Left cardiac atrium (tissue), 4 donors: ENCODE data around the gene KIAA0232. TPM values are rescaled to one million over a fixed set of nuclear protein-coding genes. Genes with fewer than 3 reads are reported as not detected.
"Not testable (repeated sequence)": the region's sequence is repeated elsewhere in the genome, so short reads cannot be mapped to it uniquely, and the experiment has no call there.

Source experiments
- ATAC-seq, 2 donors: fragments of 200-7000 bp; cut with Tn5 transposase; one replicate each; pipeline ENCODE4 v1.9.1; 2020; ENCODE audit warnings: mild to moderate bottlenecking in 2 of 2, moderate library complexity in 2 of 2
- DNase-seq: peaks from one replicate; pipeline ENCODE4 v3.0.0-alpha.2; 2020
- intact Hi-C, 2 donors: fragments of 100-400 bp; cut with DNase I; formaldehyde crosslinking; loops; one replicate each; pipeline versions ENCODE4 v1.14.1 to v1.15.1; 2022 to 2023
- total RNA-seq, 2 donors: library from RNA; stranded (reverse); fragmentation: NEBNext Ultra II Directional; extraction: Animal tissue kit (Norgen Biotek cat#: 25700); gene quantifications; one replicate each; pipeline ENCODE4 v1.2.1, GENCODE V29; 2021
- donor health status: DM: no; HTN: yes; CAD: no.
- donor health status: DM: no; HTN: yes; CAD: no; lungs with severe emphysema.
- donor health status: DM: yes; HTN: yes; CAD: no.
- donor health status: Dilated cardiomyopathy.

KIAA0232 gene
- total RNA-seq, 2 donors from 2014 or later: 52.9 to 59.2 TPM

DNA sequence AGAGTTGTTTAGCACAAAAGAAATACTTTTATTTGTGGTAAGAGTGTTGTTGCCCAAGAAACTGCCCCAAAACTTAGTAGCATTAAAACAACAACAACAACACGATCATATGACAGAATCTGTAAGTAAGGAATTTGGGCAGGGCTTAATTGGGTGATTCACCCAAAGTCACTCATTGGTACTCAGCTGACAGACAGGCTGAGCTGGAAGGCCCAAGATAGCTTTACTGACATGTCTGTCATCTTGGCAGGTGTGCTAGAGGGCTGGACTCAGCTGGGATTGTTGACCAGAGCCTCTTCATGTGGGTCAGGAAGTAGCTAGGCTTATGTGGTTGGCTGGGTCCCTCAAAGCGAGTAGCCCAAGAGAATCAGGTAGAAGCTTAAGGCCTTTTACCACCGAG is 52.3 kb downstream of the KIAA0232 start:
- ATAC-seq: peak in 1 of 2 donors; percentile 82
- intact Hi-C loops: no loop called here
- DNase-seq: no peak

DNA sequence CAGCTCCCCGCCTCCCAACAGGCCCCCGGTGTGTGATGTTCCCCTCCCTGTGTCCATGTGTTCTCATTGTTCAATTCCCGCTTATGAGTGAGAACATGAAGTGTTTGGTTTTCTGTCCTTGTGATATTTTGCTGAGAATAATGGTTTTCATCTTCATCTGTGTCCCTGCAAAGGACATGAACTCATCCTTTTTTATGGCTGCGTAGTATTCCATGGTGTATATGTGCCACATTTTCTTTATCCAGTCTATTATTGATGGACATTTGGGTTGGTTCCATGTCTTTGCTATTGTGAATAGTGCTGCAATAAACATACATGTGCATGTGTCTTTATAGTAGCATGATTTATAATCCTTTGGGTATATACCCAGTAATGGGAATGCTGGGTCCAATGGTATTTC is 53.1 kb downstream of the KIAA0232 start:
- DNase-seq, ATAC-seq, intact Hi-C loops: not testable (repeated sequence)

DNA sequence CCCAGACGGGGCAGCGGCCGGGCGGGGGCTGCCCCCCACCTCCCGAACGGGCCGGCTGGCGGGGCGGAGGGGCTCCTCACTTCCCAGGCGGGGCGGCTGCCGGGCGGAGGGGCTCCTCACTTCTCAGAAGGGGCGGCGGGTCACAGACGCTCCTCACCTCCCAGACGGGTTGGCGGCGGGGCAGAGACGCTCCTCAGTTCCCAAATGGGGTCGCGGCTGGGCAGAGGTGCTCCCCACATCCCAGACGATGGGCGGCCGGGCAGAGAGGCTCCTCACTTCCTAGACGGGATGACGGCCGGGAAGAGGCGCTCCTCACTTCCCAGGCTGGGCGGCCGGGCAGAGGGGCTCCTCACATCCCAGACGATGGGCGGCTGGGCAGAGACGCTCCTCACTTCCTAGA is 54.6 kb downstream of the KIAA0232 start:
- ATAC-seq, DNase-seq, intact Hi-C loops: not testable (repeated sequence)

DNA sequence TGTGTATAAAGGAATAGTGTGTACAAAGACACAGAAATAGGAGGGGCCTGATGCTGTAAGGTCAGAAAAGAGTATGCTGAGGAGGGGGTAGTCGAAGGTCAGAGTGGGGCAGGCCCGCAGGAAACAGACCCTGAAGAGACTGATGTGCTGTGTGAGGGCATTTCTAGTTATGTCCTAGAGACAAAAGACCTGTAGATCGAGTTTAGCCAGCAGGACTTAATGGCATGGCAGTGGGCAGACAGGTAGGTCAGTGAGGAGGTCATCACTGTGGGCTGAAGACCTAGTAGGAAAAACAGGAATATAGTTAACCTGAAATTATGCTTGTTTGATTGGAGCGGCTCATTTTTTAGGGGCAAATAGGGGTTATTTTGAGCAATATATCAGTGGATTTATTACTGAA is 57.1 kb downstream of the KIAA0232 start:
- intact Hi-C loops: no loop called here
- ATAC-seq (peak in 1 of 2 donors; percentile 8), DNase-seq (no peak)

DNA sequence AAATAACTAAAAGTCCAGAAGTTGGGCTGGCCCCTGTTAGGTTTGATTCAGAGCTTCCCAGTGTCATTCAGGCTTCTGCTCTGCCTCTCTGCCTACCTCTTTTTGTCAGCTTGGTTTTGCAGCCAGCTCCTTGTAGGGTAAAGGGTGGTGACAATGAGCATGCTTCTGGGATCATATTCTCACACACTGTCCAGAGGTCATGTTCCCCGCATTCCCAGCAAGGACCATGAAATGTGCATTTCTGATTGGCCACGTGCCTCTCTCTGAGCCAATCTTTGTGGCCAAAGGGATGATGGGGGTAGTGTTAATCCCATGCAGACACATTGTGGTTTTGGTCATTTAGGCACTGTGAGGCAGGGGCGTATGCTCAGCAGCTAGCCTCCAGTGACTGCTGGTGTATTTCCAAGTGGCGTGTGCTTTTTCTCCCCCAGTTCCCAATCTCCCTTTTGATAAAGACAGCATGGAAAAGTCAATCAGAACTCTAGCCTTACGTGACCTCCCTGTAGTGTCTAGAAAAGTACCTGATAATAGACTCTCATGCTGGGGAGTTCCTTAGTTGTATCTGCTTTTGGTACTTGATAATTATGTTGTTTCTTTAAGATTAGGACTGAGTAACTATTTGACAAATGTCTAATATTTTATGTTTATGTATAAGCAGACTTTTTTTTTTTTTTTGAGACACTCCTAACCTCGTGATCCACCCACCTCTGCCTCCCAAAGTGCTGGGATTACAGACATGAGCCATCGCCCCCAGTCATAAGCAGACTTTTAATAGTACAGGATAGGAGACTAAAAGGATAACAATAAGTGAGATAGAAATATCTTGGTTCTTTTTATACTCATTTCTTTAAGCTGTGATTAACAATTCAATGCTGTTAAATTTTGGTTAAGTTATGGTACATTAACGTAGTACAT is 57.8 kb downstream of the KIAA0232 start:
- intact Hi-C loops: no loop called here
- DNase-seq (peak; percentile 34), ATAC-seq (peak; percentile 84 to 96)

DNA sequence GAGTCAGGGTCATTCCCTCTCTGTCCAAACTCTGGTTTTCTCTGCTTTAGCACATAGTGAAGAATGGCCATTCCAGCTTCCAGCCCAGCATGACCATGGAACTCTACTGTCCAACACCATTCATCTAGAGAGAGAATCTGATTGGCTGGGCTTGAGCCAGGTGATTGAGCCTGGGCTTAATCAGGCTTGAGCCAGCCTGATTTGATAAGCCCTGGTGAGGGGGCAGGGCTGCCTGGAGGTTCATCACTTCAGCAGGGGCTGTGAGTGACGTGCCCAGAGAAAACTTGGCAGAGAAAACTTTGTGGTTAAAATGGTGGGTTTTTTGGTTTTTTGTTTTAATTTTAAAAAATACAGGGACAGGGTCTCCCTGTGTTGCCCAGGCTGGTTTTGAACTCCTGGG is 62.5 kb downstream of the KIAA0232 start:
- DNase-seq: no peak
- ATAC-seq: no peak
- intact Hi-C loops: no loop called here

DNA sequence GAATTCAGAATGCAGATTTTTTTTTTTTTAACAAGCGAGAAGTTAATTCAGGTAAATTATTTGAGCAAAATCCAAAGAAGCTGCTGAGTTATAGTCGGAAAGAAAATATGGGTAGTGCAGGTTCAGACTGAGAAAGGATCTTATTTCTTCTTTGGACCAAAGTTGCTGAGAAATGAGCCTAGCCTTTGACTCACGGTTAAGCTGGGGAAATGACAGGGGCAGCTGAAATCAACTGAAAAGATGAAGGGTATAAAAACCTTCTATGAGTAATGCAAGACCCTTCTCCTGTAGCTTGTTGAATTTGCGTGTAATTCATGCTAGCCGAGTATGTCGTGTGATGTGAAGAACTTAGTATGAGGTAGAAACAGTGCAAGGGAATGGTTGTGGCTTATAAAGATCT is 63.0 kb downstream of the KIAA0232 start:
- DNase-seq (no peak), ATAC-seq (no peak)
- intact Hi-C loops: no loop called here

DNA sequence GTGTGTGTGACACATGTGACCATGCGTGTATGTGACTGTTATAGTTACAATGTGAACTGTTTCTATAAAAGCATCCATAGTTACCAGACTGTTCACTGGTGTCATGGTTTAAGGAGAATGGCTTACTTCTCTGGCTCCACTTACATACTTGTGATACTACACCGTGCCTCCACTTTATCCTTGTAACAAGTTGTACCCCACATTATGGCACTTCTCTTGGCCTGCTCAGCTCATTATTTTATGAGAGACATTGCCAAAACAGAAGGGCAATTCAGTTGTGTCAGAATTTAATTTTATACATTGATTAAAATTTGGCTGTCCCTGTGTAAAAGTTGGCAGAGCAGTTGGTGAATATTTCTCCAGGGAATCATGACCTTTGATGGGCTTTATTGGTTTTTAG is 64.7 kb downstream of the KIAA0232 start:
- ATAC-seq: no peak
- intact Hi-C loops: no loop called here
- no peak for DNase-seq

DNA sequence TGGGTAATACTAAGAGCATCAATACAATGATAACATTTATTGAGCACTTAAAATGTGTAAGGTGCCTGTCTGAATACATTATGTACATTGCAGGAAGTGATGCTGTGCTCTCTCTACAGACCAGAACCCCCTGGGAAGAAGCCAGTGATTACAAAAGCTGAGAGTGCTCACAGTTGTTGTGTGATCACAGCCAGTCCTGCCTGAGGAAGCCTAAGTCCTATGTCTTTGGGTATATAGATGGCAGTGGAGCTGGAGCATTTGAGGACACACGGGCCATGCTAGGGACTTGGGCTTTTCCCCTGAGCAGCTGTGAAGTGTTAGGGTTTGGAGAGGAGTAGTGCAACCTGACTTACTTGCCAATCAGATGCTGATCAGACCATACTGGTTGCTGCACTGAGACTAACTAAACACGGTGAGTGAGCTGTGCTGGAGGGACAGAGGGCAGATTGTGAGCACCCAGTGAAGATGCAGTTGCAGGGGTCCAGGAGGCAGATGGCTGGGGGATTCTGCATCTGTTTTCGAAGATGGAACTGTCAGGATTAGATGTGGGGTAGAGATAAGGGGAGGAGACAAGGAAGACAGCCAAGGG is 66.3 kb downstream of the KIAA0232 start:
- DNase-seq (no peak), ATAC-seq (peak; percentile 15 to 34)
- intact Hi-C loops: no loop called here

DNA sequence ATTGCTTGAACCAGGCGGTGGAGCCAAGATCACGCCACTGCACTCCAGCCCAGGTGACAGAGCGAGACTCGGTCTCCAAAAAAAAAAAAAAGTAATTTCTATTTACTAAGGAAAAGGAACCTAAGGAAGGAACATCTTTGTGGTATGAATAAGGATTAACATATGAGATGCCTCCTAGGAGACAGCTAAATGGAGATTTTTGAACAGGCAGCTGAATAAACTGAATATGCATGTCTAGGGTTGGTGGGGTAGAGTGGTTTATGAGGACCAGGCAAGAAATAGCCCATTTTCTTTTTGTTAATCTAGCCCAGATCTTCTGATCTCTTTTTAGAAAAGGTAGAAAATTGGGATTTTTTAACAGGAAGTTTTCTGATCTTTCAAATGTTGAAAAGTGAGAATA is 67.2 kb downstream of the KIAA0232 start:
- ATAC-seq (no peak), DNase-seq (no peak)
- intact Hi-C loops: no loop called here

DNA sequence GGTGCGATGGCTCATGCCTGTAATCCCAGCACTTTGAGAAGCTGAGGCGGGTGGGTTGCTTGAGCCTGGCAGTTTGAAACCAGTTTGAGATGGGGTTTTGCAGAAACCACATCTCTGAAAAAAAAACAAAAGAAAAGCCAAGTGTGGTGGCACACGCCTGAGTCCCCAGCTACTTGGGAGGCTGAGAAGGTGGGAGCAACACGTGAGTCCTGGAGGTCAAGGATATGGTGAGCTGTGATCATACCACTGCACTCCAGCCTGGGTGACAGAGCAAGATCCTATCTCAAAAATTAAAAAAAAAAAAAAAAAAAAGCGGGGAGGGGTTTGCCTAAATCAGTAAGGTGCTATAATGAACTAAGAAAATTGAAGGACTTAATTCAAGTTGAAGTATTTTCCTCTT is 68.9 kb downstream of the KIAA0232 start:
- ATAC-seq (no peak), DNase-seq (no peak)
- intact Hi-C loops: no loop called here

DNA sequence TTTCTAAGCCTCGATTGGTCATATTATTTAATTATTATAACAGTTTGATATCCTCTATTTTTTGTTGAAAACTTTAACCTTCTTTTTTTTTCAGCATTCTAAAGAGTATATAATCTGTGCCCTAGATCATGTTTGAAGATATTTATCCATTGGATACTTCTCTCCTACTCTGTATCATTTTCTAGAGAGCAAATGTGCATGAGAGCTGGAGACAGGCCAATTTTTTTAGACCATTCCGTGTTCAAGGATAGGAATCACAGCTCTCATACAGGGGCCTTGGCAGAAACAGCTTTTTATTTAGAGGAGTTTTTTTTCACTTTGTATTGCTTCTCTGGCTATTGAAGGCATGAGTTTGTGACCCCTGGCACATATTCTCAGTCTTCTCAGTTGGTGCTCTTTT is 69.4 kb downstream of the KIAA0232 start:
- no peak for ATAC-seq
- no peak for DNase-seq
- intact Hi-C loops: no loop called here

DNA sequence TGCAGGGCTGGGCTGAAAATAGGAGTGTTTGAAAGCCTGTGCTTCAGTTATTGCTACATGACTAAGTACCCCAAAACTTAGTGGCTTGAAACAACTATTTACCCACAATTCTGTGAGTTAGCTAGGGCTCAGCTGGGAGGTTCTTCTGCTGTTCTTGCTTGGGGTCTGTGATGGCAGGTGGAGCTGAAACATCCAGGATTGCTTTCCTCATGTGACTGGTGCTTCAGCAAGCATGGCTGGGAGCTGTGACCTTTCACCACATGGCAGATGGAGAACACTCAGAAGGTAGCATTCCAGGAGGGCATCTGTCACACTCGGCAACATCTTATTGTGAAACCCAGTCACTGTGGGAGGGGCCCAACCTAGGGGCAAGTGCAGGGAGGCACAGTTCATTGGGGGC is 70.1 kb downstream of the KIAA0232 start:
- ATAC-seq (no peak), DNase-seq (no peak)
- intact Hi-C loops: no loop called here

DNA sequence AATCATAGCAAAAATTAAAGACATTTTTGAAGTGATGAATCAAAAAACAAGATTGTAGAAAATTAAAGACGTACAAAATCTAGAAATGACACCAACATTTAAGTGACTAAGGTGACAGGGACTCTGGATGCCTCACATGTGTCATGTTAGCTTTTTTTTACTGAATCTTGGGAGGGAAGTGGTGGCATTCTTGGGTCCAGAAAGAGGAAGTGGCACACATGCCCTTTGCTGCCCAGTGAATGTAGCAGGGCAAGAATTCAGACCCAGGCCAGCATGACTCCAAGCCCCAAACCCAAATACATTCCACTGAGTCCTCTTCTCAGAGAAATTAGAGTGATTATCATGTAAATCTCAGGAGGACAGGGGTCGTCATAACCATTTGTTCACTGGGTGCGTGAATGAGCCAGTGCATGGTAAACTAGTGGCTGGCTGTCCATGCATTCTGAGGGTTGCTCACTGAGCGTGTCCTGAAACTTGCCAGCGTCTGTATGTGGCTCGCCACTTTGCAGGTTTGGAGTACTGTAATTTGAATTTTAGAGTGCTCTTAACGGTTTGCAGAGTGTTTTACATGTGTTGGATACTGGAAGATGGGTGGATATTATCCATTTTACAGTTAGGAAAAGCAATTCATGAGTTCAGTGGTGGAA is 71.7 kb downstream of the KIAA0232 start:
- ATAC-seq (no peak), DNase-seq (no peak)
- intact Hi-C loops: no loop called here

DNA sequence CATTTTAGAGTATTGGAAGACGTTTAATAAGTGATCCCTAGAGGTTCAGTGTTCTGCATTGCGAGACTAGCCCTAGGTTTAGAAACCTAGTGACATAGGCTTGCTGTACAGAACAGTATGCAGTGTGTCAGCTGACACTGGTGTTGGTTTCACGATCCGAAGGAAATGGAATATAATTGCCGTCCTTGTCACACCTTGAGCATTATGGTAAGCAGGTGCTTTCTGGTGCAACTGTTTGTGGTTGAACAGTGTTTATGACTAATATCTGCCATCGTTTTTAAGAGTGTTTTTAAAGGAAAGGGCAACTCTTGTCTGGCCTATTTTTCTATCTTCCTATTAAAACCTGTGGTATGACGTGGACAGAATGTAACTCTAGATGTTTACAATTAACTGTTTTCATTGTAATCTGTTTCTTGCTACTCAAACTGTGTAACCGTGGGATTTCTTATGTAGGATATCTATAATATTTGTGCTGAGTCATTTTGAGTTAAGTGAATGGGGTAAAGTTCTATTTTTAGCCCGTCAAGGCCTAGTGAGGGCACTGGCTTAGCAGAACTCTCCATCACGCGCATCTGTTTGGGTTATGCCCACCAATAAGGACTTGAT is 73.3 kb downstream of the KIAA0232 start:
- peak; percentile 72 to 80 for ATAC-seq
- DNase-seq: no peak
- intact Hi-C loops: loop anchor here in 1 of 2 donors (5.0 kb wide), 1 partner anchor 73 kb away; the partner anchor contains the start of gene KIAA0232

DNA sequence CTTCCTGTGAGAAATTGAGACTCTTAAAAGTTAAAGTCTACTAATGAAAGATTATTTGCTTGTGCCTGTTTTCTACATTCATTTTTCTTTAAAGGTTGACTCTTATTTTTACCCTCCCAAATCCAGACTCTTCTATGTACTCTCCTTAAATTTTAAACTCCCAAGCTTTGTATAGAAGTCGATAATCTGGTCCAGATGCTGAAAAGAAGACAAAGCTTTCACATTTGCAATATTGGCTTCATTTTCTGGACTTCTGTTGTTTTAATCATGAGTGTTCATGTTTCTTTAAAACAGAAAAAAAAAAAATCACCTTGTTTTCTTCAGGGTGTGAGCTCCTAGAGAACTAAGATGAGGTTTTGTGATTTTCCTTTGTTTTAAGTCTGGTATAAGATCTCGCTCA is 73.9 kb downstream of the KIAA0232 start:
- no peak for ATAC-seq
- intact Hi-C loops: loop anchor here in 1 of 2 donors (5.0 kb wide), 1 partner anchor 74 kb away; the partner anchor contains the start of gene KIAA0232
- no peak for DNase-seq

DNA sequence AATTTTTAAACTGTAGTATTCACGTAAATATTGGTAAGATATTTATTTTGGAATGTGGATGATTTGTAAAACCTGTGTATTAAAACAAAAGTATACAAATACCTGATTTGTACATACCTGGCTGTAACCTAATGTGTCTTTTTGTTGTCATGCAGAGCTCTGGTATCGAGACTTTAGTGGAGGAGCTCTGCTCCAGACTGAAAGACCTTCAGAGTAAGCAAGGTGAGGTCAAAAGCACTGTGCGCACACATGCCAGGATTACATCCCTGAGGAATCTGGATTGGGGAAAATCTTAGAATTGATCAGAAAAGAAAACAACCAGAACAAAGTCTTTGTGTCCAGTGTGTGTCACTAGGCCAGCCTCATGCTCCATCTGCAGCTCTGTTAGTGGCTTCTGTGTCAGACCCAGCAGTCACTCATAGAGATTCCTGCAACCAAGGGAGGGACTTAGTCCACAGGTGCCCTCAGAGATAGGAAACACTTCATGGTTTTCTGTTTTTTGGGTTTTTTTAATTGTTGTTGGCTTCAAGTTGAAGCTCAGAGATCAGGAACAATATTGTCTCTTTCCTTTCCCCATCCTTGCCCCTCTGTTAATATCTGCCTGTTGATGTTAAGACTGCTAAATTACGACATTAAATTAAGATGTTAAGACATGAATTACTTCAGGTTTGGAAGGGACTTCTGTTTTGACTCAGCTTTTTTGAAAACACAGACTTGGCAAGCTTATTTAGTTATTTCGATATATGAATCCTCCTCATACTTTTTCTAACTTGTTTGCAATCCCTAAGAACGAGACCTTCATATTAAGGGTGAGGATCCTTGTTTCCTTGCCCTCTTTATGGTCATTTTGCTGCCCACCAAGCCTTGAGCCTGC is 74.7 kb downstream of the KIAA0232 start:
- intact Hi-C loops: loop anchor here in 1 of 2 donors (5.0 kb wide), 1 partner anchor 75 kb away; the partner anchor contains the start of gene KIAA0232
- DNase-seq (no peak), ATAC-seq (peak; percentile 8 to 48)

DNA sequence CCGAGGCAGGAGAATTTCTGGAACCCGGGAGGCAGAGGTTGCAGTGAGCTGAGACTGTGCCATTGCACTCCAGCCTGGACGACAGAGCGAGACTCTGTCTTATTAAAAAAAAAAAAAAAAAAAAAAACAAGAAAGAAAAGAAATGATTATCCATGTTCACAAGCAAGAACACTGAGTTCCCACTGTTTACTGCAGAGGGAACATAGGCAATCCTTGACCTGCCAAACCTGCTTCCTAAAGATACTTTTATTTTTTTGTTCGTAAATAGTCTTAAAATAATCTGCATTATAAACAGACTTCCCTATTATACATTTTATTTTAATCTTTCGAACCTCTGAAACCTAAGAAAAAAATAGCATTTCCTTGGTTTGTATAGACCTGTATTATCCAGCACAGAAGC is 76.5 kb downstream of the KIAA0232 start:
- ATAC-seq: no peak
- intact Hi-C loops: loop anchor here in 1 of 2 donors (5.0 kb wide), 1 partner anchor 77 kb away; the partner anchor contains the start of gene KIAA0232
- no peak for DNase-seq
